Measurements from ENCODE around the gene PARD3B.

GRCh38 chr2:204517154-204517553, 28.1 kb upstream of the PARD3B start:
- TF ChIP-seq, protein P1, sequence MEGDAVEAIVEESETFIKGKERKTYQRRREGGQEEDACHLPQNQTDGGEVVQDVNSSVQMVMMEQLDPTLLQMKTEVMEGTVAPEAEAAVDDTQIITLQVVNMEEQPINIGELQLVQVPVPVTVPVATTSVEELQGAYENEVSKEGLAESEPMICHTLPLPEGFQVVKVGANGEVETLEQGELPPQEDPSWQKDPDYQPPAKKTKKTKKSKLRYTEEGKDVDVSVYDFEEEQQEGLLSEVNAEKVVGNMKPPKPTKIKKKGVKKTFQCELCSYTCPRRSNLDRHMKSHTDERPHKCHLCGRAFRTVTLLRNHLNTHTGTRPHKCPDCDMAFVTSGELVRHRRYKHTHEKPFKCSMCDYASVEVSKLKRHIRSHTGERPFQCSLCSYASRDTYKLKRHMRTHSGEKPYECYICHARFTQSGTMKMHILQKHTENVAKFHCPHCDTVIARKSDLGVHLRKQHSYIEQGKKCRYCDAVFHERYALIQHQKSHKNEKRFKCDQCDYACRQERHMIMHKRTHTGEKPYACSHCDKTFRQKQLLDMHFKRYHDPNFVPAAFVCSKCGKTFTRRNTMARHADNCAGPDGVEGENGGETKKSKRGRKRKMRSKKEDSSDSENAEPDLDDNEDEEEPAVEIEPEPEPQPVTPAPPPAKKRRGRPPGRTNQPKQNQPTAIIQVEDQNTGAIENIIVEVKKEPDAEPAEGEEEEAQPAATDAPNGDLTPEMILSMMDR (IDR thresholded peaks at IDR 0.05): no peak
- TF ChIP-seq POLR2A (IDR thresholded peaks at IDR 0.05): no peak
